ENCODE measurements around the gene RBP3. TPM values are rescaled to one million over a fixed set of nuclear protein-coding genes. Genes with fewer than 3 reads are reported as not detected.

Gene RBP3
- total and polyA plus RNA-seq, 2 experiments from 2014 or later, result 0.53 to 1.3 TPM

DNA sequence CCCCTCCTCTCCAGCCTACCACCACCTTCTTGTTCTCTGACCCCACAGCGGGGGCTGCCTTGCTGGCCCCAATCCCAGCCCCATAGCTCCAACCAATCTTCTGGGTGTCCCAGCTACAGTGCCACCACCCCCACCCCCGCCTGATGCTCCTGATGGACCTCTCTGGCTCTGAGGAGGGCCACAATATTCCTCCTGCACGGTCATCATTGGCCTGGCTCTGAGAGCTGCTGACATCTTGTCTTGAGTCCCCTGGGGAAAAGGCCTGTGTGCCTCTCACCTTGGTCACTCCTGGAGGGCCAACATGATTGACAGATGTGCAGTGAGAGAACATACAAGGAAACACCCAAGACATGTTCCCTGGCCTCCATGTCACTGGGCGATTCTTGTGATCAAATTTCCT lies 18.3 kb upstream of the RBP3 start:
- no peak for DNase-seq (ENCODE audit: low spot score)
- TF ChIP-seq EZH2 (IDR thresholded peaks at IDR 0.05; ENCODE audit: borderline replicate concordance), result no peak
- TF ChIP-seq EZH2phosphoT487 (IDR thresholded peaks at IDR 0.05; ENCODE audit: low read depth, severe bottlenecking, unreplicated experiment), result no peak
- TF ChIP-seq, protein P1, sequence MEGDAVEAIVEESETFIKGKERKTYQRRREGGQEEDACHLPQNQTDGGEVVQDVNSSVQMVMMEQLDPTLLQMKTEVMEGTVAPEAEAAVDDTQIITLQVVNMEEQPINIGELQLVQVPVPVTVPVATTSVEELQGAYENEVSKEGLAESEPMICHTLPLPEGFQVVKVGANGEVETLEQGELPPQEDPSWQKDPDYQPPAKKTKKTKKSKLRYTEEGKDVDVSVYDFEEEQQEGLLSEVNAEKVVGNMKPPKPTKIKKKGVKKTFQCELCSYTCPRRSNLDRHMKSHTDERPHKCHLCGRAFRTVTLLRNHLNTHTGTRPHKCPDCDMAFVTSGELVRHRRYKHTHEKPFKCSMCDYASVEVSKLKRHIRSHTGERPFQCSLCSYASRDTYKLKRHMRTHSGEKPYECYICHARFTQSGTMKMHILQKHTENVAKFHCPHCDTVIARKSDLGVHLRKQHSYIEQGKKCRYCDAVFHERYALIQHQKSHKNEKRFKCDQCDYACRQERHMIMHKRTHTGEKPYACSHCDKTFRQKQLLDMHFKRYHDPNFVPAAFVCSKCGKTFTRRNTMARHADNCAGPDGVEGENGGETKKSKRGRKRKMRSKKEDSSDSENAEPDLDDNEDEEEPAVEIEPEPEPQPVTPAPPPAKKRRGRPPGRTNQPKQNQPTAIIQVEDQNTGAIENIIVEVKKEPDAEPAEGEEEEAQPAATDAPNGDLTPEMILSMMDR (IDR thresholded peaks at IDR 0.05; ENCODE audit: poor library complexity), result no peak
- 85% methylated on average over 4 of the region's 4 CpGs for WGBS (ENCODE audit: low lambda C conversion rate, missing lambda C conversion rate)
- no peaks in the 10 kb centered on the region for H3K36me3 ChIP-seq (replicated peaks; ENCODE audit: insufficient read depth, low read depth)
- no peak overlapping the region for H2AFZ ChIP-seq
- H3K27me3 ChIP-seq, result no peaks in the 10 kb centered on the region
- H3K4me2 ChIP-seq, result no peak overlapping the region
- H3K4me3 ChIP-seq, result no peak overlapping the region
- no peaks in the 10 kb centered on the region for H3K9me2 ChIP-seq (replicated peaks; ENCODE audit: insufficient read depth)
- no peak overlapping the region for H3K27ac ChIP-seq
- no peaks in the 10 kb centered on the region for H3K79me2 ChIP-seq
- no peaks in the 10 kb centered on the region for H4K20me1 ChIP-seq (ENCODE audit: insufficient read depth, poor library complexity, severe bottlenecking)
- peaks cover 5% of the 10 kb centered on the region for H3K4me1 ChIP-seq (ENCODE audit: insufficient read depth)
- H3K9me3 ChIP-seq (ENCODE audit: low read depth), result no peaks in the 10 kb centered on the region

DNA sequence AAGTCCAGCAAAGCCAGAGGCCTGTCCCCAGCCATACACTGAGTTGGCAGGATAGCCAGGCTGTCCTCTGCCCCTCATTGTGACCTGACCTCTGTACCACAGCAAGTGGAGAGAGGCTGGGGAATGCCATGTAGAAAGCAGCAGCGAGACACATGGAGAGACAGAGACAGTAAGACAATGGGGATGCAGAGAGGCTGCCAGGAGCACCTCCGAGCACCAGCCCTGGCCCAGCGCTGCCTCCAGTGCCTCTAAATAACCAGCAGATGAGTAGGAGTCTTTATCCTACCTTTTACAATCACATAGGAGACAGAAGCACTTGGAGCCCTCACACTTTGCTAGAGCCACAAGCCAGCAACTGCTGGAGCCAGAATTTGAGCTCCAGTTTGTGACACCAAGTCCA lies 17.8 kb upstream of the RBP3 start:
- Histone ChIP-seq H3K9me2 (replicated peaks; ENCODE audit: insufficient read depth) (no peaks in the 10 kb centered on the region), H3K79me2 (no peaks in the 10 kb centered on the region), H3K9me3 (ENCODE audit: low read depth) (no peaks in the 10 kb centered on the region), H3K4me2 (no peak overlapping the region), H3K4me1 (ENCODE audit: insufficient read depth) (peaks cover 5% of the 10 kb centered on the region), H3K27ac (no peak overlapping the region), H2AFZ (no peak overlapping the region), H3K4me3 (no peak overlapping the region), H3K36me3 (replicated peaks; ENCODE audit: insufficient read depth, low read depth) (no peaks in the 10 kb centered on the region), H4K20me1 (ENCODE audit: insufficient read depth, poor library complexity, severe bottlenecking) (no peaks in the 10 kb centered on the region), H3K27me3 (no peaks in the 10 kb centered on the region)
- 94% methylated on average over 3 of the region's 3 CpGs for WGBS (ENCODE audit: low lambda C conversion rate, missing lambda C conversion rate)
- DNase-seq (ENCODE audit: low spot score), result no peak
- TF ChIP-seq EZH2 (IDR thresholded peaks at IDR 0.05; ENCODE audit: borderline replicate concordance), result no peak
- no peak for TF ChIP-seq EZH2phosphoT487 (IDR thresholded peaks at IDR 0.05; ENCODE audit: low read depth, severe bottlenecking, unreplicated experiment)
- TF ChIP-seq, protein P1 (IDR thresholded peaks at IDR 0.05; ENCODE audit: poor library complexity), result no peak

GRCh38 chr10:47330804-47331203 lies 17.4 kb upstream of the RBP3 start:
- H2AFZ ChIP-seq, result no peak overlapping the region
- H3K4me2 ChIP-seq, result no peak overlapping the region
- no peaks in the 10 kb centered on the region for H4K20me1 ChIP-seq (ENCODE audit: insufficient read depth, poor library complexity, severe bottlenecking)
- H3K9me3 ChIP-seq (ENCODE audit: low read depth), result no peaks in the 10 kb centered on the region
- peaks cover 5% of the 10 kb centered on the region for H3K4me1 ChIP-seq (ENCODE audit: insufficient read depth)
- no peak for DNase-seq (ENCODE audit: low spot score)
- no peaks in the 10 kb centered on the region for H3K9me2 ChIP-seq (replicated peaks; ENCODE audit: insufficient read depth)
- H3K27me3 ChIP-seq, result no peaks in the 10 kb centered on the region
- no peak for TF ChIP-seq EZH2 (IDR thresholded peaks at IDR 0.05; ENCODE audit: borderline replicate concordance)
- TF ChIP-seq EZH2phosphoT487 (IDR thresholded peaks at IDR 0.05; ENCODE audit: low read depth, severe bottlenecking, unreplicated experiment), result no peak
- TF ChIP-seq, protein P1 (IDR thresholded peaks at IDR 0.05; ENCODE audit: poor library complexity), result no peak
- H3K4me3 ChIP-seq, result no peak overlapping the region
- H3K36me3 ChIP-seq (replicated peaks; ENCODE audit: insufficient read depth, low read depth), result no peaks in the 10 kb centered on the region
- H3K79me2 ChIP-seq, result no peaks in the 10 kb centered on the region
- H3K27ac ChIP-seq, result no peak overlapping the region
- 78% methylated on average over 3 of the region's 3 CpGs for WGBS (ENCODE audit: low lambda C conversion rate, missing lambda C conversion rate)

DNA sequence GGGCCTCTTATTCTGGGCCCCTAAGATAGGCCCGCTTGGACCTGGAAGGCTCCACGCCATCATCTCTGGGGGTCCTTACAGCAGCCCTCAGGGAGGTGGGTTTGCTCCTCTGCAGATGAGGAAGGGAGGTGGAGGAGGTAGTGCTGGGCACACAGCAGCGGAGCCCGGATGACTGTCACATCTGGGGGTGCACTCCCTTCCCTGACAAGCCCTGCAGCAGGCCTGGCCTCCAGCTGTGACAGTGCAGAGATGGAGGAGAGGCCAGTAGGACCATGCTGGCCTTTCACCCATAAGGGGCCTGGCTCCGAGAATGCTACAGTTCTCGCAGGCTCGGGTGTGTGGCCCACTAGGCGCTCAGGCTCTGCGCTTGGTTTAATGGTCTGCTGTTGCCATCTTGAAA lies 16.7 kb upstream of the RBP3 start:
- no peaks in the 10 kb centered on the region for H3K9me3 ChIP-seq (ENCODE audit: low read depth)
- no peaks in the 10 kb centered on the region for H4K20me1 ChIP-seq (ENCODE audit: insufficient read depth, poor library complexity, severe bottlenecking)
- TF ChIP-seq, protein P1 (IDR thresholded peaks at IDR 0.05; ENCODE audit: poor library complexity), result no peak
- TF ChIP-seq EZH2 (IDR thresholded peaks at IDR 0.05; ENCODE audit: borderline replicate concordance) (no peak), EZH2phosphoT487 (IDR thresholded peaks at IDR 0.05; ENCODE audit: low read depth, severe bottlenecking, unreplicated experiment) (no peak)
- DNase-seq (ENCODE audit: low spot score), result no peak
- 94% methylated on average over 9 of the region's 9 CpGs for WGBS (ENCODE audit: low lambda C conversion rate, missing lambda C conversion rate)
- H3K4me1 ChIP-seq (ENCODE audit: insufficient read depth), result peaks cover 5% of the 10 kb centered on the region
- no peaks in the 10 kb centered on the region for H3K36me3 ChIP-seq (replicated peaks; ENCODE audit: insufficient read depth, low read depth)
- no peaks in the 10 kb centered on the region for H3K9me2 ChIP-seq (replicated peaks; ENCODE audit: insufficient read depth)
- no peaks in the 10 kb centered on the region for H3K27me3 ChIP-seq
- H3K4me3 ChIP-seq, result no peak overlapping the region
- H3K4me2 ChIP-seq, result no peak overlapping the region
- H2AFZ ChIP-seq, result no peak overlapping the region
- H3K27ac ChIP-seq, result no peak overlapping the region
- no peaks in the 10 kb centered on the region for H3K79me2 ChIP-seq

Measured in hepatocyte (in vitro differentiated cells).